PFSK-1 (cell line): ENCODE data around the gene FERD3L.

Experiments
- FOXP2 ChIP-seq: optimal IDR thresholded peaks from 2 replicates; pipeline ENCODE3; 2011; ENCODE audit warnings: borderline replicate concordance, control low read depth, inconsistent platforms; ENCODE audit not compliant: insufficient read depth; ENCODE audit errors: extremely low read length, extremely low read depth
- POLR2AphosphoS5 ChIP-seq: IDR thresholded peaks from 2 replicates; pipeline ENCODE4 v1.6.1; 2012; ENCODE audit warnings: low read depth, mild to moderate bottlenecking, control low read depth, low read length, moderate library complexity
- REST ChIP-seq, 2 experiments: IDR thresholded peaks; 2 replicates each; pipeline versions ENCODE4 v1.6.1 to v1.8.0; 2011 to 2012; ENCODE audit warnings: low read depth in 2 of 2, low read length in 2 of 2, control low read depth in 1 of 2, inconsistent platforms in 1 of 2, mild to moderate bottlenecking in 1 of 2, moderate library complexity in 1 of 2; ENCODE audit not compliant: insufficient read depth in 1 of 2
- SIN3A ChIP-seq: IDR thresholded peaks from 2 replicates; pipeline ENCODE4 v1.6.1; 2012; ENCODE audit warnings: mild to moderate bottlenecking, low read length, moderate library complexity, borderline replicate concordance; ENCODE audit not compliant: insufficient read depth
- TAF1 ChIP-seq: IDR thresholded peaks from 2 replicates; pipeline ENCODE4 v1.6.1; 2012; ENCODE audit warnings: low read length, control low read depth, borderline replicate concordance; ENCODE audit not compliant: insufficient read depth

Gene FERD3L

GRCh38 chr7:19139706-19140327 lies 5.4 kb downstream of the FERD3L start:
- TF ChIP-seq REST (IDR thresholded peaks at IDR 0.05; ENCODE audit: insufficient read depth in 1 of 2, low read depth in 2 of 2, low read length in 2 of 2) (no peak), POLR2AphosphoS5 (no peak)

GRCh38 chr7:19133886-19134285 lies 11.3 kb downstream of the FERD3L start:
- TF ChIP-seq REST (IDR thresholded peaks at IDR 0.05; ENCODE audit: insufficient read depth in 1 of 2, low read depth in 2 of 2, low read length in 2 of 2) (no peak), TAF1 (no peak), POLR2AphosphoS5 (no peak), SIN3A (no peak), FOXP2 (no peak)

GRCh38 chr7:19133390-19133789 lies 11.8 kb downstream of the FERD3L start:
- TF ChIP-seq FOXP2, result no peak
- TF ChIP-seq SIN3A, result no peak
- TF ChIP-seq POLR2AphosphoS5, result no peak
- no peak for TF ChIP-seq TAF1
- TF ChIP-seq REST (IDR thresholded peaks at IDR 0.05; ENCODE audit: insufficient read depth in 1 of 2, low read depth in 2 of 2, low read length in 2 of 2), result no peak

GRCh38 chr7:19128856-19129255 lies 16.4 kb downstream of the FERD3L start:
- no peak for TF ChIP-seq TAF1
- TF ChIP-seq REST (IDR thresholded peaks at IDR 0.05; ENCODE audit: insufficient read depth in 1 of 2, low read depth in 2 of 2, low read length in 2 of 2), result no peak
- TF ChIP-seq SIN3A, result no peak
- TF ChIP-seq FOXP2, result no peak
- TF ChIP-seq POLR2AphosphoS5, result no peak

GRCh38 chr7:19121977-19122588 lies 23.1 kb downstream of the FERD3L start:
- TF ChIP-seq REST (IDR thresholded peaks at IDR 0.05; ENCODE audit: insufficient read depth in 1 of 2, low read depth in 2 of 2, low read length in 2 of 2) (no peak), POLR2AphosphoS5 (no peak), FOXP2 (no peak), TAF1 (no peak), SIN3A (no peak)
